ENCODE results near the gene LGALS3BP. TPM values are rescaled to one million over a fixed set of nuclear protein-coding genes. Genes with fewer than 3 reads are reported as not detected.

Gene LGALS3BP
- total RNA-seq, 1 experiment from 2014 or later: 389 TPM

- no TSS peak for BruUV-seq (replicated peaks)
- Histone ChIP-seq H3K4me2 (ENCODE audit: low read length) (no peak overlapping the region), H3K4me3 (replicated peaks in 1 of 2; ENCODE audit: low read depth in 1 of 2, low read length in 2 of 2) (no peak overlapping the region), H3K27ac (ENCODE audit: low read depth, low read length) (no peak overlapping the region), H3K9me3 (ENCODE audit: control insufficient read depth in 1 of 2, insufficient read depth in 1 of 2, low read depth in 1 of 2, low read length in 2 of 2) (no peaks in the 10 kb centered on the region), H3K9ac (ENCODE audit: low read length) (no peak overlapping the region), H3K4me1 (ENCODE audit: control insufficient read depth in 1 of 2, insufficient read depth in 2 of 2, low read length in 2 of 2) (no peaks in the 10 kb centered on the region), H3K9me2 (ENCODE audit: insufficient read depth) (no peaks in the 10 kb centered on the region), H4K20me1 (ENCODE audit: insufficient read depth) (no peaks in the 10 kb centered on the region; the same call in 1 of the 2 replicates), H3K79me2 (ENCODE audit: insufficient read depth, low read length) (peaks cover 59% of the 10 kb centered on the region), H3K27me3 (ENCODE audit: insufficient read depth, low read length) (no peaks in the 10 kb centered on the region), H3K36me3 (ENCODE audit: control insufficient read depth in 1 of 2, insufficient read depth in 2 of 2, low read length in 2 of 2) (peaks cover 56 to 78% of the 10 kb centered on the region in 2 experiments; a peak in 3 of 4 replicates), H2AFZ (ENCODE audit: low read depth, low read length, poor library complexity, severe bottlenecking) (no peak overlapping the region)
- TF ChIP-seq SIN3A (IDR thresholded peaks at IDR 0.05; ENCODE audit: low read depth) (no peak), POLR2AphosphoS5 (IDR thresholded peaks at IDR 0.05; ENCODE audit: low read depth, low read length) (no peak), EGR1 (IDR thresholded peaks at IDR 0.05; ENCODE audit: low read depth) (no peak), RAD21 (IDR thresholded peaks at IDR 0.05; ENCODE audit: low read depth) (no peak), EZH2 (IDR thresholded peaks at IDR 0.05) (no peak), EZH2phosphoT487 (IDR thresholded peaks at IDR 0.05; ENCODE audit: borderline replicate concordance) (no peak), ATF3 (IDR thresholded peaks at IDR 0.05) (no peak), POLR2A (IDR thresholded peaks at IDR 0.05; ENCODE audit: borderline replicate concordance, extremely low read depth, insufficient read depth, insufficient read length) (no peak), CEBPB (IDR thresholded peaks at IDR 0.05; ENCODE audit: low read depth) (no peak), ZNF274 (IDR thresholded peaks at IDR 0.05; ENCODE audit: low read depth, low read length) (no peak), TCF7L2 (IDR thresholded peaks at IDR 0.05; ENCODE audit: borderline replicate concordance, extremely low read depth, insufficient read depth, insufficient read length) (no peak), YY1 (IDR thresholded peaks at IDR 0.05; ENCODE audit: extremely low read depth, insufficient replicate concordance, low read depth, low read length) (no peak), JUND (IDR thresholded peaks at IDR 0.05) (no peak), ELF1 (IDR thresholded peaks at IDR 0.05; ENCODE audit: borderline replicate concordance, low read depth) (no peak), ZFX (IDR thresholded peaks at IDR 0.05) (no peak), MAX (IDR thresholded peaks at IDR 0.05) (no peak), FOSL1 (IDR thresholded peaks at IDR 0.05; ENCODE audit: low read depth) (no peak)
- TF ChIP-seq, protein P1, sequence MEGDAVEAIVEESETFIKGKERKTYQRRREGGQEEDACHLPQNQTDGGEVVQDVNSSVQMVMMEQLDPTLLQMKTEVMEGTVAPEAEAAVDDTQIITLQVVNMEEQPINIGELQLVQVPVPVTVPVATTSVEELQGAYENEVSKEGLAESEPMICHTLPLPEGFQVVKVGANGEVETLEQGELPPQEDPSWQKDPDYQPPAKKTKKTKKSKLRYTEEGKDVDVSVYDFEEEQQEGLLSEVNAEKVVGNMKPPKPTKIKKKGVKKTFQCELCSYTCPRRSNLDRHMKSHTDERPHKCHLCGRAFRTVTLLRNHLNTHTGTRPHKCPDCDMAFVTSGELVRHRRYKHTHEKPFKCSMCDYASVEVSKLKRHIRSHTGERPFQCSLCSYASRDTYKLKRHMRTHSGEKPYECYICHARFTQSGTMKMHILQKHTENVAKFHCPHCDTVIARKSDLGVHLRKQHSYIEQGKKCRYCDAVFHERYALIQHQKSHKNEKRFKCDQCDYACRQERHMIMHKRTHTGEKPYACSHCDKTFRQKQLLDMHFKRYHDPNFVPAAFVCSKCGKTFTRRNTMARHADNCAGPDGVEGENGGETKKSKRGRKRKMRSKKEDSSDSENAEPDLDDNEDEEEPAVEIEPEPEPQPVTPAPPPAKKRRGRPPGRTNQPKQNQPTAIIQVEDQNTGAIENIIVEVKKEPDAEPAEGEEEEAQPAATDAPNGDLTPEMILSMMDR (IDR thresholded peaks at IDR 0.05 in 2 of 3, conservative IDR thresholded peaks at IDR 0.05 in 1 of 3; ENCODE audit: borderline replicate concordance in 1 of 3, insufficient read depth in 1 of 3, low read depth in 2 of 3, low read length in 2 of 3): no peak
- intact Hi-C loops (cut with micrococcal nuclease): no loop called here
- CTCF ChIA-PET: interaction anchor here (0.9 to 1.9 kb wide), 4 partner anchors 15 to 50 kb away, joined by 3 to 5 read pairs (median 4); partner anchors contain the start of genes CANT1 and LGALS3BP
- ATAC-seq (no peak), DNase-seq (ENCODE audit: low read depth, low spot score) (no peak)
- POLR2A ChIA-PET: no interaction called here
- RAD21 ChIA-PET (ENCODE audit: low non-redundant PET in 1 of 2, low total read pairs in 2 of 2, uncharacterized antibody in 2 of 2, unreplicated experiment in 2 of 2): interaction anchor here in 1 of 2 experiments (0.7 kb wide), 1 partner anchor 60 kb away, joined by 3 read pairs; no protein-coding TSS in a partner anchor
Measured at GRCh38 chr17:78995022-78995760, 15.5 kb upstream of the LGALS3BP start.
